ENCODE measurements around the gene MR1.

MR1 gene

DNA sequence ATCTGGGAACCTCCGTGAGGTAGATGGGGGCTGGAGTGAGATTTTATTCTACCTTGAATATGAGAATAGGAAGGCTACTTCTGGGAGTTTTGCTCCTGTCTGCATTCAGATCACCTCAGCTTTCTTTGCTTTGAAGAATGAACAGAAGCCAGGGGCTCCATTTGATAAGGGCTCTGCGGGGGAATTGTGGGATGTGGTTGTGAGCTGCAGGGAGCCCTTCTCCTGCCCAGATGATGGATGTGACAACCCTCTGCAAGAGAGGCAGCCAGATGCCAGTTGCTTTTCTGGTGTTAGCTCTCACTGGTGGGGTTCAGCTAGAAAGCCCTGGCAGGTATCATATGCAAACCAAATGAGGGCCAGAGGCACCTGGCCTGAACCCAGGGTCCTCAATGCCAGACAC lies 76.2 kb downstream of the MR1 start:
- ChIA-PET POLR2A (no interaction called here), CTCF (interaction anchor here (1.4 to 1.9 kb wide), 3 partner anchors 10 to 32 kb away, joined by 6 to 9 read pairs (median 6); no protein-coding TSS in a partner anchor)

More for the DNA sequence above, 76.2 kb downstream of the MR1 start:
- TF ChIP-seq, protein P1, sequence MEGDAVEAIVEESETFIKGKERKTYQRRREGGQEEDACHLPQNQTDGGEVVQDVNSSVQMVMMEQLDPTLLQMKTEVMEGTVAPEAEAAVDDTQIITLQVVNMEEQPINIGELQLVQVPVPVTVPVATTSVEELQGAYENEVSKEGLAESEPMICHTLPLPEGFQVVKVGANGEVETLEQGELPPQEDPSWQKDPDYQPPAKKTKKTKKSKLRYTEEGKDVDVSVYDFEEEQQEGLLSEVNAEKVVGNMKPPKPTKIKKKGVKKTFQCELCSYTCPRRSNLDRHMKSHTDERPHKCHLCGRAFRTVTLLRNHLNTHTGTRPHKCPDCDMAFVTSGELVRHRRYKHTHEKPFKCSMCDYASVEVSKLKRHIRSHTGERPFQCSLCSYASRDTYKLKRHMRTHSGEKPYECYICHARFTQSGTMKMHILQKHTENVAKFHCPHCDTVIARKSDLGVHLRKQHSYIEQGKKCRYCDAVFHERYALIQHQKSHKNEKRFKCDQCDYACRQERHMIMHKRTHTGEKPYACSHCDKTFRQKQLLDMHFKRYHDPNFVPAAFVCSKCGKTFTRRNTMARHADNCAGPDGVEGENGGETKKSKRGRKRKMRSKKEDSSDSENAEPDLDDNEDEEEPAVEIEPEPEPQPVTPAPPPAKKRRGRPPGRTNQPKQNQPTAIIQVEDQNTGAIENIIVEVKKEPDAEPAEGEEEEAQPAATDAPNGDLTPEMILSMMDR (IDR thresholded peaks at IDR 0.05; ENCODE audit: insufficient read depth, low read length, missing control alignments), result no peak
- H3K4me3 ChIP-seq (ENCODE audit: low read depth, low read length), result no peak overlapping the region
- DNase-seq (ENCODE audit: low read depth, low spot score), result no peak

All from AG04449 (cell line).